Naive B cell (primary cell): ENCODE data around the gene VRTN. TPM values are rescaled to one million over a fixed set of nuclear protein-coding genes. Genes with fewer than 3 reads are reported as not detected.
"Not testable (repeated sequence)": the region's sequence is repeated elsewhere in the genome, so short reads cannot be mapped to it uniquely, and the experiment has no call there.

ENCODE experiments used
- ATAC-seq, 2 donors: fragments of 150-1000 bp; cut with Tn5 transposase; 2 replicates each; pipeline ENCODE4 v1.10.0; 2021; ENCODE audit warnings: low read depth in 2 of 2, mild to moderate bottlenecking in 2 of 2, moderate library complexity in 2 of 2
- DNase-seq: peaks from one replicate; pipeline ENCODE4 v3.0.0; 2022
- H3K27ac Mint-ChIP-seq, 6 donors: one replicate each; pipeline ENCODE4 v1.8.0; 2020 to 2022; ENCODE audit warnings: mild to moderate bottlenecking in 6 of 6, mixed read lengths in 6 of 6, moderate library complexity in 5 of 6, inconsistent platforms in 2 of 6
- H3K27me3 Mint-ChIP-seq, 3 donors: one replicate each; pipeline ENCODE4 v1.8.0; 2021 to 2022; ENCODE audit warnings: mixed read lengths in 3 of 3, mild to moderate bottlenecking in 1 of 3
- H3K36me3 Mint-ChIP-seq, 2 donors: one replicate each; pipeline ENCODE4 v1.8.0; 2020 to 2022; ENCODE audit warnings: mixed read lengths in 2 of 2, inconsistent platforms in 1 of 2, mild to moderate bottlenecking in 1 of 2
- H3K4me1 Mint-ChIP-seq, 3 donors: one replicate each; pipeline ENCODE4 v1.8.0; 2020 to 2022; ENCODE audit warnings: mixed read lengths in 3 of 3, inconsistent platforms in 1 of 3, mild to moderate bottlenecking in 1 of 3, moderate library complexity in 1 of 3
- H3K4me3 Mint-ChIP-seq, 8 donors: one replicate each; pipeline ENCODE4 v1.8.0; 2020 to 2022; ENCODE audit warnings: mild to moderate bottlenecking in 8 of 8, mixed read lengths in 8 of 8, moderate library complexity in 8 of 8, inconsistent platforms in 2 of 8
- H3K9me3 Mint-ChIP-seq, 7 donors: one replicate each; pipeline ENCODE4 v1.8.0; 2020 to 2022; ENCODE audit warnings: mixed read lengths in 7 of 7, mild to moderate bottlenecking in 5 of 7, inconsistent platforms in 2 of 7, moderate library complexity in 1 of 7
- polyA plus RNA-seq, 6 donors: library from polyadenylated mRNA; unstranded; fragments of 300-500 nt; fragmentation: Illumina TruSeq; gene quantifications; one replicate each; pipeline ENCODE4 v1.2.3, GENCODE V29; 2021; ENCODE audit warnings: low read depth in 6 of 6

The VRTN gene
- polyA plus RNA-seq, 6 donors from 2014 or later: not detected

DNA sequence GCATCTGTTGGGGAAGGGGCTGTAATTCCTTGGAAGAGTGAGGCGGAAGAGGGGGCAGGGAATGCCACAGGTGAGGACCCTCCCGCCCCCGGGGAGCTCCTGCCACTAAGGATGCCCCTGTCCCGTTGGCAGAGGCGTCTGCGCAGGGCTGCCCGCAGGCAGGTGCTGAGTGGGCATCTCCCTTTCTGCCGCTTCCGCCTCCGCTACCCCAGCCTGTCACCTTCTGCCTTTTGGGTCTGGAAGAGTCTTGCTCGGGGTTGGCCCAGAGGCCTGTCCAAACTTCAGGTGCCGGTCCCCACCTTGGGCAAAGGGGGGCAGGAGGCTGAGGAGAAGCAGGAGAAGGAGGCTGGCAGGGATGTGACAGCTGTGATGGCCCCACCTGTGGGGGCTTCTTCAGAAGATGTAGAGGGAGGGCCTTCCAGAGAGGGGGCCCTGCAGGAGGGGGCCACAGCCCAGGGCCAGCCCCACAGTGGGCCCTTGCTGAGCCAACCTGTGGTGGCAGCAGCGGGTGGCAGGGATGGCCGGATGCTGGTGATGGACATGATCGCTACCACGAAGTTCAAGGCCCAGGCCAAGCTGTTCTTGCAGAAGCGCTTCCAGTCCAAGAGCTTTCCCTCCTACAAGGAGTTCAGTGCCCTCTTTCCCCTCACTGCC is 10.0 kb downstream of the VRTN start:
- ATAC-seq: no peak
- no peak overlapping the region for H3K27ac Mint-ChIP-seq
- H3K4me1 Mint-ChIP-seq: peaks cover 0 to 6% (median 3%) of the 10 kb centered on the region in 3 donors
- H3K9me3 Mint-ChIP-seq: no peaks in the 10 kb centered on the region
- H3K36me3 Mint-ChIP-seq: no peaks in the 10 kb centered on the region
- H3K27me3 Mint-ChIP-seq: peaks cover 0 to 19% (median 16%) of the 10 kb centered on the region in 3 donors
- no peak overlapping the region for H3K4me3 Mint-ChIP-seq
- DNase-seq: no peak

DNA sequence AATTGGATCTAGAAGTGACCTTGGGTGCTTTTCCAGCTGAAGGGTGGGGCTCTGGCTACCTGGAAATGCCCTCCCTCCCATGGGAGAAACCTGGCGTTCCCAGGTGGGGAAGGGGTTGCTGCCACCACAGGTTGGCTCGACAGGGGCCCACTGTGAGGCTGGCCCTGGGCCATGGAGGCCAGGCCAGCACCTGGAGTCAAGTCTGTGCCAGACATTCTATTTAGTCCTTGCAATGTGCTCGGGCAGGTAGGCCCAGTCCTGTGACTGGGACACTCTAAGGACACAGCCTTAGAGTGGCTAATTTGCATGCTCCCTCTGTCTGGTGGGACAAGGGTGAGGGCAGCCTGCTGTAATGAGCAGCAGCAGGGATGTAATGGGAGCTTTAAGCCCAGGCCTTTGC is 11.9 kb downstream of the VRTN start:
- peaks cover 0 to 28% (median 19%) of the 10 kb centered on the region in 3 donors for H3K27me3 Mint-ChIP-seq
- peaks cover 0 to 6% (median 3%) of the 10 kb centered on the region in 3 donors for H3K4me1 Mint-ChIP-seq
- H3K27ac Mint-ChIP-seq: no peak overlapping the region
- DNase-seq: no peak
- no peak for ATAC-seq
- no peaks in the 10 kb centered on the region for H3K36me3 Mint-ChIP-seq
- no peak overlapping the region for H3K4me3 Mint-ChIP-seq
- no peaks in the 10 kb centered on the region for H3K9me3 Mint-ChIP-seq

DNA sequence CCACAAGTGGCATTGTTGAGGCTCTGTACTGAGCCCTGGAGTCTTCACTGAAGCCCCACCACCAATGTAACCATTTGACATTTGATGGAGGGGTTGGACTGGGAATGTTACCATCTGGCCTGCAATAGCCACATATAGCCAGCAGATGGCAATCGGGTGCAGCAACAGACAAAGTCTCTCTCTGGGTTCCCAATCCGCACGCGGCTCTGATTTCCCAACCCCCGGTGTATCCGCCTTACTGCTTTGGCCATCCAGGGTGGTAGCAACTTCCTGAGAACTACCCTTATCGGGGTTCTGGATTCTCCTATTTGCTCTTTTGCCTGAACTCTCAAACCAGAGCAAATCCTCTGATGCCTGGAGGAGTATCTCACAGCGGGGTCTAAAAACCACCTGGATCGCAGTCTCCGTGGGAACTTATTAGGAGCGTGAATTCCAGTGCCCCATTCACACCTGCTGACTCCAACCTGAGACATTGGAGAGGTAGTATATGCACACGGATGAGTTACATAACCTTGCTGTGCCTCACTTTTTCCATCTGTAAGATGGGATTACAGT is 14.2 kb downstream of the VRTN start:
- Mint-ChIP-seq H3K4me1 (peaks cover 0 to 6% (median 3%) of the 10 kb centered on the region in 3 donors), H3K27me3 (peaks cover 0 to 22% (median 12%) of the 10 kb centered on the region in 3 donors), H3K27ac (no peak overlapping the region), H3K9me3 (no peaks in the 10 kb centered on the region), H3K4me3 (no peak overlapping the region), H3K36me3 (no peaks in the 10 kb centered on the region)
- DNase-seq: peak; percentile 64
- ATAC-seq: peak; percentile 61 to 69

DNA sequence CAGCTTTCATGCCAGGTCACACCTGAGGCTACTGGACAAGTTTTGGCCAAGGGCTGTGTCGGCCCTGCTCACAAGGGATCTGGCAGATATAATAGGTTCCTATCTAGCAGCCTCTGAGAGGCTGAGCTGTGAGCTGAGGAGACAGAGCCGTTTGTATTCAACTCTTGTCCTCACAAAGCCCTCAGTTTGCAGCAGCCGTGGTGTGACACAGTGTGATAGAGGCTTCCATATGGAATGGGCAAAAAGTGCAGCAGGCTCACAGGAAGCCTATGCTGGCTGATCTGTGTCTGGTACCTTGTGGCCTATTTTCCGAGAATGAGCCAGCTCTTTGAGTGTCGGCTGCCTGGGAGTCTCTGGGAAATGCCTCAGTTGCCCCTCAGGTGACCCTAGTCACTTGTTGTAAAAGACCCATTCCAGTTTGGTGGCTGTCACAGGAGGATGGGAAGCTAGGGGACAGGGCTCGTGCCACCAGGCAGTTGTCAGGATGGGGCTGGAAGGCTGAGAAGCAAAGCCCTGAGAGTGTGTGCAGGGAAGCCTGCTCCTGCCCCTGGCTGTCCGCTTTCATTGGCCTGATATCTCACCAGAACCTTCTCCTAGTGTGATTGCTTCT is 16.1 kb downstream of the VRTN start:
- no peak for ATAC-seq
- H3K9me3 Mint-ChIP-seq: no peaks in the 10 kb centered on the region
- no peaks in the 10 kb centered on the region for H3K36me3 Mint-ChIP-seq
- no peak for DNase-seq
- no peak overlapping the region for H3K4me3 Mint-ChIP-seq
- peaks cover 0 to 6% (median 3%) of the 10 kb centered on the region in 3 donors for H3K4me1 Mint-ChIP-seq
- H3K27ac Mint-ChIP-seq: no peak overlapping the region
- peaks cover 0 to 20% (median 5%) of the 10 kb centered on the region in 3 donors for H3K27me3 Mint-ChIP-seq

DNA sequence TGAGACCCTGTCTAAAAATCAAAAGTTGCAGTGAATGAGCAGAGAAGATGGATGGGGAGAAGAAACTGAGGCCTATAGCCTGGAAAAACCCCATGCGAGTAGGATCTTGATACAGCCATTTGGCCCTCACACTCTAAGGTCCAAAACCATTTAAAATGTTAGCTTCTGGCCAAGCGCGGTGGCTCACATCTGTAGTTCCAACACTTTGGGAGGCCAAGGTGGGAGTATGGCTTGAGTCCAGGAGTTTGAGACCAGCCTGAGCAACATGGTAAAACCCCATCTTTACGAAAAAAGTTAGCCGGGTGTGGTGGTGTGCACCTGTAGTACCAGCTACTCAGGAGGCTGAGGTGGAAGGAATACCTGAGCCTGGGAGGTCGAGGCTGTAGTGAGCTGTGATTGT is 19.8 kb downstream of the VRTN start:
- Mint-ChIP-seq H3K27me3 (peaks cover 0 to 12% (median 6%) of the 10 kb centered on the region in 3 donors), H3K4me1 (peaks cover 0 to 5% (median 4%) of the 10 kb centered on the region in 3 donors), H3K27ac (no peak overlapping the region), H3K4me3 (no peak overlapping the region), H3K36me3 (no peaks in the 10 kb centered on the region), H3K9me3 (no peaks in the 10 kb centered on the region)
- DNase-seq: no peak
- ATAC-seq: no peak

DNA sequence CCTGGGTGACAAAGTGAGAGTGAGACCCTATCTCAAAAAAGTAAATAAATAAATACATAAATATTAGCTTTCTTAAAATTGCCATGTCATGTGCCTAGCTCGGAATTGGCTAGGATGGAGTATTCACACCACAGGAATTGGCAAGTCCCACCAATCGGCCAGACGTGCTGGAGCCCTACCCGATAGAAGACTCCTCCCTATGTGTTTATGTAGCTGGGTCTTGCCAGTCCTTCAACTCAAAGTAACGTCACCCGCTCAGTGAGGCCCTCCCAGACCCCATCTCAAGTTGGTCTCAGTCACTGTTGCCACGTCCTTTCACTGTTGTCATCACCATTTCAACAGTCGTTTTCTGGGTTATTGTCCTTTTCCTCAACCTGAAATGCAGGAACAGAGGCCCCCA is 20.2 kb downstream of the VRTN start:
- H3K27me3 Mint-ChIP-seq: peaks cover 0 to 12% (median 6%) of the 10 kb centered on the region in 3 donors

DNA sequence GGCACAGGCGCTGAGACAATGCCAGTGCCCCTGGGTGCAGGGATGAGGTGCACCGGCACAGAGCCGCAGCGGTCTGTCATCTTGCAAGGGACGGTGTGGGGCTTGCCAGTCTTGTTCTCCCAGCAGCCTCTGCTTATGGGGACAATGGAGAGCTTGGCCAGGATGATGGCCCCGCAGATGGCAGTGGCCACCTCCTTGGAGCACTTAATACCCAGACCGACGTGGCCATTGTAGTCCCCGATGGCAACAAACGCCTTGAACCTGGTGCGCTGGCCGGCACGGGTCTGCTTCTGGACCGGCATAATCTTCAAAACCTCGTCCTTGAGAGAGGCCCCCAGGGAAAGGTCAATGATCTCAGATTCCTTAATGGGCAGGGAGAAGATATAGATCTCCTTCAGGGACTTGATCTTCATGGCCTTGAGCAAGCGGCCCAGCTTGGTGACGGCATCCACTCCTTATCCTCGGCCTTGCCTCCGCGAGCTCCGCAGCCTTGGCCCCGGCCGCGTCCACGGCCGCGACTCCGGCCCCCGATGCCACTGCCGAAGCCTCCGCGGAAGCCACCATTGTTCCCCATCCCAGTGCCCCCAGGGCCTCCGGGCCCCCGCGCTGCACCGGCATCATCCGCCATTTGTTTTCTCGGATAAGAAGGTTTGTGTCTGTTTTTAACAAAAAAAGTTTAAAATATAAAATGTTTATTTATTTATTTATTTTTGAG is 29.9 kb downstream of the VRTN start:
- H3K27me3 Mint-ChIP-seq: peaks cover 0 to 4% (median 0%) of the 10 kb centered on the region in 3 donors
- no peaks in the 10 kb centered on the region for H3K36me3 Mint-ChIP-seq
- H3K4me1 Mint-ChIP-seq: no peaks in the 10 kb centered on the region
- no peak overlapping the region for H3K27ac Mint-ChIP-seq
- no peak overlapping the region for H3K4me3 Mint-ChIP-seq
- DNase-seq (no peak), ATAC-seq (no peak)
- no peaks in the 10 kb centered on the region for H3K9me3 Mint-ChIP-seq

More for the DNA sequence above, 20.2 kb downstream of the VRTN start:
- H3K4me1 Mint-ChIP-seq: peaks cover 0 to 5% (median 4%) of the 10 kb centered on the region in 3 donors
- DNase-seq (no peak), ATAC-seq (no peak)
- no peak overlapping the region for H3K4me3 Mint-ChIP-seq
- H3K9me3 Mint-ChIP-seq: no peaks in the 10 kb centered on the region
- H3K36me3 Mint-ChIP-seq: no peaks in the 10 kb centered on the region
- H3K27ac Mint-ChIP-seq: no peak overlapping the region

DNA sequence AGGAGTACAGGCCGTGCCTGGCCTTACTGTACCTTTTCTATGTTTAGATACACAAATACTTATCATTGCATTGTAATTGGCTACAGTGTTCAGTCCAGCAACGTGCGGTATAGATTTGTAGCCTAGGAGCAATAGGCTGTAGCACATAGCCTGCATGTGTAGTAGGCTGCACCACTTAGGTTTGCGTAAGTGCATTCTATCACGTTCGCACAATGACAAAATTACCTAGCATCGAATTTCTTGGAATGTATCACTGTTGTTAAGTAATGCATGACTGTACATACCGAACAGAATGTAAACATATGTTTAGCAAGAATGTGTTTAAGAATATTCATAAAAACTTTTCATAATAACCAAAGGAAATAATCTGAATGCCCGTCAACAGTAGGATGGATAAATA is 31.9 kb downstream of the VRTN start:
- no peaks in the 10 kb centered on the region for H3K36me3 Mint-ChIP-seq
- DNase-seq (no peak), ATAC-seq (no peak)
- peaks cover 0 to 4% (median 0%) of the 10 kb centered on the region in 3 donors for H3K27me3 Mint-ChIP-seq
- no peak overlapping the region for H3K4me3 Mint-ChIP-seq
- no peaks in the 10 kb centered on the region for H3K4me1 Mint-ChIP-seq
- no peaks in the 10 kb centered on the region for H3K9me3 Mint-ChIP-seq
- no peak overlapping the region for H3K27ac Mint-ChIP-seq

DNA sequence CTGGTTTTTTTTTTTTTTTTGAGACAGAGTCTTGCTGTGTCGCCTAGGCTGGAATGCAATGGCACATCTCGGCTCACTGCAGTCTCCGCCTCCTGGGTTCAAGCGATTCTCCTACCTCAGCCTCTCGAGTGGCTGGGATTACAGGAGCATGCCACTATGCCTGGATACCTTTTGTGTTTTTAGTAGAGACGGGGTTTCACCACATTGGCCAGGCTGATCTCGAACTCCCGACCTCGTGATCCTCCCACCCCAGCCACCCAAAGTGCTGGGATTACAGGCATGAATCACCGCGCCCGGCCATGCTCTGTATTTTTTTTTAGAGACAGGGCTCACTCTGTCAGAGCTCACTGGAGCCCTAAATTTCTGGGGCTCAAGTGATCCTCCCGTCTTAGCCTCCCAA is 32.6 kb downstream of the VRTN start:
- peaks cover 0 to 4% (median 0%) of the 10 kb centered on the region in 3 donors for H3K27me3 Mint-ChIP-seq
- H3K4me1 Mint-ChIP-seq: no peaks in the 10 kb centered on the region
- no peaks in the 10 kb centered on the region for H3K36me3 Mint-ChIP-seq
- H3K4me3 Mint-ChIP-seq: no peak overlapping the region
- no peaks in the 10 kb centered on the region for H3K9me3 Mint-ChIP-seq
- ATAC-seq: no peak
- H3K27ac Mint-ChIP-seq: no peak overlapping the region
- DNase-seq: no peak

DNA sequence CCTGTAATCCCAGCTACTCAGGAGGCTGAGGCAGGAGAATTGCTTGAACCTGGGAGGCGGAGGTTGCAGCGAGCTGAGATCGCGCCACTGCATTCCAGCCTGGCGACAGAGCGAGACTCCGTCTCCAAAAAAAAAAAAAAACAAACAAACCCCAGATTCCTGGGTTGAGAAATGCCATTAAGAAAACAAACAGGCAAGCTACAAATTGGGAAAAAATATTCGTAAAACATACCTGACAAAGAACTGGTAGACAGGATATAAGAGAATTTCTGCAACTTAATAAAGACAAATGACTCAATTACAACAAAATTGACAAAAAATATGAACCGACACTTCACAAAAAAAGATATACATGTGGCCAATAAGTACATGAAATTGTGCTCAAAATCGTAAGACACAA is 33.3 kb downstream of the VRTN start:
- not testable (repeated sequence) for H3K36me3 Mint-ChIP-seq, ATAC-seq, H3K4me1 Mint-ChIP-seq, H3K27ac Mint-ChIP-seq, DNase-seq, H3K9me3 Mint-ChIP-seq, H3K27me3 Mint-ChIP-seq, H3K4me3 Mint-ChIP-seq

DNA sequence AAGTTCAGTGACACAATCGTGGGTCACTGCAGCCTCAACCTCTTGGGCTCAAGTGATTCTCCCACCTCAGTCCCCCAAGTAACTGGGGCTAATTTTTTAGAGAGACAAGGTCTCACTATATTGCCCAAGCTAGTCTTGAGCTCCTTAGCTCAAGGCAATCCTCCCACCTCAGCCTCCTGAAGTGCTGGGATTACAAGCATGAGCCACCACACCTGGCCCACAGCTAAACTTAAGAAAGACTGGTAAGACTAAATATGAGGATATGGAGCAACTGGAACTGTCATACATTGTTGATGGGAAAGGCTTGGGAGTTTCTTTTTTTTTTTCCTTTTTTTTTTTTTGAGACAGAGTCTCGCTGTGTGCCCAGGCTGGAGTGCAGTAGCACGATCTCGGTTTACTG is 34.0 kb downstream of the VRTN start:
- no peaks in the 10 kb centered on the region for H3K9me3 Mint-ChIP-seq
- no peaks in the 10 kb centered on the region for H3K4me1 Mint-ChIP-seq
- no peak overlapping the region for H3K4me3 Mint-ChIP-seq
- H3K27me3 Mint-ChIP-seq: peaks cover 0 to 4% (median 0%) of the 10 kb centered on the region in 3 donors
- no peak for DNase-seq
- no peaks in the 10 kb centered on the region for H3K36me3 Mint-ChIP-seq
- no peak overlapping the region for H3K27ac Mint-ChIP-seq
- no peak for ATAC-seq

DNA sequence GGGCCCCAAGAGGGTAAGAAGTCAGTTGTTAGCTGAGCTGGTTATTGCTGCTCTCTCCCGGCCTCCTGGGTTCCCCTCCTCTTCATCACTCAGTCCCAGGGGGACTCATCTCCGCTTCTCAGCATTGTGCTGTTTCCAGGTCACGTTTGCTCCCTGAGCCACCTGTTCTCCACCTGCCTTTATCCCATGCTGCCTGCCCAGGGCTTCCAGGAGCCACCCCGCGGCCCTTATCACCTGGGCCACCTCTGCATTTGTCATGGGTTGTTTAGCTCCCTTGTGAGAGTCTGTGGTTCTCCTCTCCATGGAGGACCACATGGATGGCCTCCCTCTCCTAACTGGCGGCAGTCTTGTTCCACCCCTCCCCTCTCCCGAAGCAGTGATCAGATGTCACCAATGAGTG is 41.7 kb downstream of the VRTN start:
- H3K4me3 Mint-ChIP-seq: no peak overlapping the region
- ATAC-seq: no peak
- no peaks in the 10 kb centered on the region for H3K36me3 Mint-ChIP-seq

DNA sequence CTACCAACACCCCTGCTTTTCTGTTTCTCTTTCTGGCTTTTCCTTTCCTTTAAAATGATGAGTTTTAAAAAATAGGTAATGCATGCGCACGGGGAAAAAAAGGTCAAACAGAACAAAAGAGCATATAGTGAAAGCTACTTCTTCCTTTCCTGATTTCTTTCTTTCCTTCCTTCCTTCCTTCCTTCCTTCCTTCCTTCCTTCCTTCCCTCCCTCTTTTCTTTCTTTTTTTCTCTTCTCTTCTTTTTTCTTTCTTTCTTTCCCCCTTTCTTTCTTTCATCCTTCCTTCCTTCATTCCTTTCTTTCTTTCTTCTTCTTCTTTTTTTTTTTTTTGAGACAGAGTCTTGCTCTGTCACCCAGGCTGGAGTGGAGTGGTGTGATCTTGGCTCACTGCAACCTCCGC is 42.2 kb downstream of the VRTN start:
- not testable (repeated sequence) for H3K4me1 Mint-ChIP-seq, ATAC-seq, H3K36me3 Mint-ChIP-seq, H3K4me3 Mint-ChIP-seq, H3K27me3 Mint-ChIP-seq, DNase-seq, H3K9me3 Mint-ChIP-seq, H3K27ac Mint-ChIP-seq

More for the DNA sequence above, 41.7 kb downstream of the VRTN start:
- peaks cover 0 to 4% (median 0%) of the 10 kb centered on the region in 3 donors for H3K27me3 Mint-ChIP-seq
- H3K9me3 Mint-ChIP-seq: no peaks in the 10 kb centered on the region
- peak overlapping the region in 1 of 6 donors; percentile 13 for H3K27ac Mint-ChIP-seq
- peaks cover 0 to 8% (median 7%) of the 10 kb centered on the region in 3 donors for H3K4me1 Mint-ChIP-seq
- no peak for DNase-seq
